HG03558 (cell line): ENCODE results near the gene MYO7B.

Source experiments
- ATAC-seq: cut with Tn5 transposase; IDR thresholded peaks from one replicate; pipeline ENCODE4 v1.9.1; 2021; ENCODE audit warnings: moderate number of reproducible peaks; ENCODE audit not compliant: unreplicated experiment; ENCODE audit errors: extremely low read depth

Gene MYO7B

GRCh38 chr2:127604986-127605385 lies 69.5 kb downstream of the MYO7B start:
- no peak for ATAC-seq

DNA sequence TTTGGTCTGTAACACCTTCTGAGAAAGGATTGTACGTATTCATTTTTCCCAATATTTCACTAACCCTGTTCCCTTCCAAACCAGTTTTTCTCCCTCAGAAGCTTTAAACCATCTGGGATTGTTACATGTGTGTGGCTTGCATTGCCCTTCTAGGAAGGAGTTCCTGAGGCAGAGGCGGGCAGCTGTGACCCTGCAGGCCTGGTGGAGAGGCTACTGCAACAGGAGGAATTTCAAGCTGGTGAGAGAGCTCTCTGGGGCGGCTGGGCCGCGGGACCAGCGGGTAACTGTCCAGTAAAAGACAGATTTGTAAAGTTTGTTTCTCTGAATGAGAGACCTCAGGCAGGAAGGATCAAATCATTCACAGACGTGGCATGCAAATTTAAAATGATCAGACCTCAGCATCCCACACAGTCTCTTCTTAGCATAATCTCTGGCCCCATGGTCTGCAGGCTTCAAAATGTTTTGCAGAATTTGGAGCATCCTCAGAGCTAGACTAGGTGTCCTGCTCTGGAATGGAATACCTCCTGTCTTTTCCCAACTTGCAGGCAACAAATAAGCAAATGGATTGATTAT lies 70.3 kb downstream of the MYO7B start:
- no peak for ATAC-seq

- no peak for ATAC-seq
Measured at GRCh38 chr2:127606625-127607398, 71.3 kb downstream of the MYO7B start.

DNA sequence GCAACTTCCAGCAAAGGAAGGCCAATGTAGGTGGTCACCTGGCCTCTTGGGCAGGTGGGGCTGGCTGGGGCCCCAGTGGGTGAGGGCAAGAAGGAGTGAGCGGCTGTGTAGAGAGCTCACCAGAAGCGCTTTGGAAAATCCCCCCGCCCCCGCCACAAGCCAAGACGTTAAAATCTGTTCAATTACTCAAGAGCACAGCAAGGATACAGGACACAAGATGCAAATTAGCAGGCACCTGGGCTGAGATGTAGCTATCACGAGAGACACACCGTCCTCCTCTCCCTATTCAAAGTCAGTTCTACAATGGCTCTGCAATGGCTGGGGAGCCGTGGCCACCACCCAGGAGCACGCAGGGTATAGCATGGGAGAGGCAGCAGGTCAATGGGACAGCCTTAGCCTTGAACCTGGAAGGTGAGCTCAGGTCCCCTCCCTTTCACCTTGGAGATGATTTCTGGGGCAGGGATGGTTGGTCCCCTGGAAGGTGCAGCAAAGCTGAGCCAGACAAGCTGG lies 72.0 kb downstream of the MYO7B start:
- ATAC-seq, result no peak

DNA sequence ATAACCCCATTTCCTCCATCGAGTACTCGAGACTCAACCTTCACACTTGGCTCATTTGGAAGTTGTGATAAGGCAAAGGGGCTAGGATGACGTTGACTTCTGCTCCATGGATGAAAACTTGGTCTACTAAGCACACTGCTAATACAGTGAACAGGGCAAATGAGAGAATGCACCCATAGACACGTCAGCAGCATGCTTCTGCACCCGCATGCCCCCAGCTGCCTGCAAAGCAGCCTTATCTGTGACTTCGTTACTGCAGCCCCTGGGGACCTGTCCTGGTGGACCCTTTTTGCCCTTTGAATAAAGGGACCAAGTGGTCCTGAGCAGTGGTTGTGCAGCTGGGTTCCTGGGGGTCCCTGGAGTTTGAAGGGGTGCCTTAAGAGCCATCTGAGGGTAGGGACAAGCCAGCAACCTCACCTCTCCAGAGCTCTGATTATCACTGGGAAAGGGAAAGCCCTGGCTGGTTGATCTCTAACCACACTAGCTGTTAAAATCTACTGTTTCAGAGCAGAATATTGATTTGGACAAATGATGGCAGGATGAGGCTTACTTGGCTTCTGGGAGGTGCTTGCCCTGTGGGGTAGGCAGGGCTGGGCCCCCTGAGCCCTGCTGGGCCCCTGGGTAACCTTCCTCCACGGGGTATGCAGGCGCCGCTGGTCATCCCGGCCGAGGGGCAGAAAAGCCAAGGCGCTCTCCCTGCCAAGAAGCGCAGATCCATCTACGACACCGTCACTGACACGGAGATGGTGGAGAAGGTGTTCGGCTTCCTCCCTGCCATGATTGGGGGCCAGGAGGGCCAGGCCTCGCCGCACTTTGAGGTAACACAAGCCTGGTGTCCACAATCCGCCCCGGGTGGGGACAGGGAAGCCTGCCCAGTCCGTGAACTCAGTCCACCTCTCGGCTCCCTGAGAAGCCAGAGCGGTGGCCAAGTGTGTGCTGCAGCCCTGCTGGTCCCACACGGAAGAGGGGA lies 72.9 kb downstream of the MYO7B start:
- ATAC-seq, result no peak

DNA sequence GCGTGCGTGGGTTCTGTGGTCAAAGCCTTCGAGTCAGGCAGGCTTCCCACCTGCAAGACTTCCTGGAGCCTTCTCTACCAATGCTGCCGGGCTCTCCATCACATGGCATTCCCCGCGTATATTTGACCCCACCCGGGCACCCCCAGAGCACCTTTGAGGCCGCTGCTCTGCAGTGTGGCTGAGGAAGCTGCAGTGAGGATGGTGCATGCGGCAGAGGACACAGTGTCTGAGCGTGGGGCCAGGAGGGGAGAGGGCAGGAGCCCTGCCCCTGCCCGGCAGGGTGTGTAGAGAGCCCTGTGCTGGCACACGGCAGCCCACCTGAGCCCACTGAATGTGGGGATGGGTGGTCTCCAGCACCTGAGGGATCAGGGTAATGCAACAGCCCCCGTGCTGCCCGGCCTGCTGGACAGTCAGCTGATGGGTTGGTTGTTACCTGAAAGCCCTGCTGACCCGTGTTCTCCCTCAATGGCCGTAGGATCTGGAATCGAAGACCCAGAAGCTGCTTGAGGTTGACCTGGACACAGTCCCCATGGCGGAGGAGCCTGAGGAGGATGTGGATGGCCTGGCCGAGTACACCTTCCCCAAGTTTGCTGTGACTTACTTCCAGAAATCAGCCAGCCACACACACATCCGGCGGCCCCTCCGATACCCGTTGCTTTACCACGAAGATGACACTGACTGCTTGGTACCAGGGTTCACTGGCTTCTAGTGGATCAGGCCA lies 73.7 kb downstream of the MYO7B start:
- ATAC-seq, result no peak

- no peak for ATAC-seq
Measured at GRCh38 chr2:127609818-127610217, 74.3 kb downstream of the MYO7B start.

DNA sequence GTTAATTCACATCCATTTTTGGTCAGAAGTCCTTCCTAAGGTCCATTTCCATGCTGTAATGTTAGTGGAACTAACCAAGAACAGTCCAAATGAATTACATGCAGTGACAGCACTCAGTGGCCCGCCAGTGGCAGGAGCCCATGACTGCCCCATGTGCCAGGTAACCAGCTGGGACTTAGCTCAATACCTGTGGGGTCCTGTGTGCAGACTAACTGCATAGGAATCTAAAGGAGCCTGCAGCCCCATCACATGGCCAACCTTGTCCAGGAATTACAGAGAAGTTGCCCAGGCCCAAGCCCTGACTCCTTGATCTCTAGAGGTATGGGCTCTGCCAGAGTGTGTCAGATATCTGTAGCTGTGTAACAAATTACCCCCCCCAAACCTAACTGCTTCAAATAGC lies 75.1 kb downstream of the MYO7B start:
- ATAC-seq, result no peak

GRCh38 chr2:127611076-127611925 lies 75.8 kb downstream of the MYO7B start:
- no peak for ATAC-seq

DNA sequence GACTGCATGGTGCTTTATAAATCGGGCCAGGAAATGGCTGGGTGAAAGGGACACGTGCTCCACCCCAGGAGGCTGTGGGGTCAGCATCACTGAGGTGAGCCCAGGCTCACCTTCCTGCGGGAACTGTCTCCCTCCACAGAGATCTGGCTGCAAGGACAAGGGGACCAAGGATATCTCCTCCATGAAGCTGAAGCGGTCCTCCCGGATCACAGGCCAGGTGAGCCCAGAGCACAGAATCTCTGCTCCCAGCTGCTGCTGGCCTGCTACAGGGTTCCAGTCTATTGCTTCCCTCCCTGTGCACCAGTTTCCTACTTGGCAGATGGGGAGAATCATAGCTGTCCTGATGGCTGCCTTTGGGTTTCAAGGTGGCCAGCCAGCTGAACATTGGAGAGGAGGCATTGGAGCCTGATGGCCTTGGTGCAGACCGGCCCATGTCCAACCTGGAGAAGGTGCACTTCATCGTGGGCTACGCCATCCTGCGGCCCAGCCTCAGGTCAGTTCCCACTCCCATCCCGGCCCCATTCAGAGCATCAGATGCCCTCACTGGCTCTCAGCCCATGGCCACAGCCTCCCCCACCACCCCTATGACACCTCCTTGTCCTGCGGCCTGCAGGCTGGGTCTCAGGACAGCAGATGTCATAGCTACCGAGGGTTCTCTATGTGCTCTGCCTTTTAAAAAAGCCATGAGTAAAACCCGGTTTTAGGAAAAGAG lies 76.8 kb downstream of the MYO7B start:
- no peak for ATAC-seq

DNA sequence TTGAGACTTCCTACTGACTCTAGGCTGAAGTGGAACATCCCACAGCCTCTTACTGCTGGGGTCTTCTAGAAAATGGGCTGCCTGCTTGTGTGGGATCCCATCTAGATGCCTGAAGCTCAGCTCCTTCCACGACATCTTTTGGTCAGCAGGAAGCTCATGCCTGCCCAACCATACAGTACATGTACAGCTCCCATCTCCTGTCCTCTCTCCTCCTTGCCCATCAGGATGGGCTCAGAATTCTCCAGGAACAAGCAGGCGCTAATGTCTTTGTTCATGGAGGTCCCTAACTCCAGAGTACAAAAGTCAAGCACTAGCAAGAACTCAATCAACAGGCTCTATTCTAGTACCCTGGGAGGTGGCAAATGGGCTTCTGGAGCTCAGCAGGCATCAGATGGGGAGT lies 78.8 kb downstream of the MYO7B start:
- no peak for ATAC-seq

GRCh38 chr2:127614731-127615130 lies 79.2 kb downstream of the MYO7B start:
- no peak for ATAC-seq

DNA sequence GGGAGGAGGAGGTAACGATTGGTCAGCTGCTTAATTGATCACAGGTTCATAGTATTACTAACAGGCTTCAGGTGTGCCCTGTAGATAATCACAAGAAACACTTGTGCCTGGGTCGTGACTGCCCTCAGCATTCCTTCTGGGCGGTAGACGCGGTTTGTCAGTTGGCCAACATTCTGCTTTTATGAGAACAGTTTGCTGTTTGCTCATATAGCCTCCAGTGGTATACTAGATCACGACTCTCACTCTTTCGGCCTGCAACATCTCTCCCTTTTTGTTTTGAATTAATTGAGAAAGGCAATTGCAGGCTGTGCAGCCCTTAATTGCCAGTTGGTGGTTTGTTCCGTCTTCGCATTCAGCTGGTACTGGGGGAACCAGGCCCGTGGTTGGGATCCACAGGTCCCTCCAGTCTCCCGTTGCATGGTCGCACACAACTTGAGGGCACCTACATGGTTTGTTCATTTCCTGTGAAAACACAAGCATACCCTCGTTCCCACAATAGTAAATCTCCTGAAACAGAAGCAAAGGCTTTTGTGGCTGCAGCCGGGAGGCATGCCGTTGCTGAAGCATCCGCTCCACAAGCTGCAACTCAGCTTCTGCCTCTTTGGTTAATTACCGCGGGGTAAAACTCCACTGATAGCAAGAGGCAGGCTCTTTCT lies 80.2 kb downstream of the MYO7B start:
- no peak for ATAC-seq

DNA sequence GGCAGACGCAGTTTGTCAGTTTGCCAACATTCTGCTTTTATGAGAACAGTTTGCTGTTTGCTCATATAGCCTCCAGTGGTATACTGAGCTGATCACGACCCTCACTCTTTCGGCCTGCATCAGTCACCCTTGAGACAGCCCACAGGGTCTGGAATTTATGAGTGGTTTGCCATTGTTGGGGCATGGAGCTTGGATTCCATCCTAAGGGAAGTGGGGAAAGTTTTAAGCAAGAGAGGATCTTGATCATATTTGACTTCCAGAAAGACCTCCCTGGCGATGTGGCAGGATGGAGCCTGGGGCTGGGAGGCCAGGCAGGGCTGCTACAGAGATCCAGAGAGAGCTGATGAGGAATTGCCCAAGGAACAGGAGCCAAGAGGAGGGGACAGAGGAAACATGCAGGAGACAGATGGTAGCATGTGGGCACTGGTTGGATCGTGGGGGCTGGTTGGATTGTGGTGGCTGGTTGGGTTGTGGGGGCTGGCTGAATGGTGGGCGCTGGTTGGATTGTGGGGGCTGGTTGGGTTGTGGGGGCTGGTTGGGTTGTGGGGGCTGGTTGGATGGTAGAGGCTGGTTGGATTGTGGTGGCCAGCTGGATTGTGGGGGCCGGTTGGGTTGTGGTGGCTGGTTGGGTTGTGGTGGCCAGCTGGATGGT lies 83.2 kb downstream of the MYO7B start:
- ATAC-seq, result no peak

GRCh38 chr2:127619203-127619590 lies 83.7 kb downstream of the MYO7B start:
- ATAC-seq, result no peak

DNA sequence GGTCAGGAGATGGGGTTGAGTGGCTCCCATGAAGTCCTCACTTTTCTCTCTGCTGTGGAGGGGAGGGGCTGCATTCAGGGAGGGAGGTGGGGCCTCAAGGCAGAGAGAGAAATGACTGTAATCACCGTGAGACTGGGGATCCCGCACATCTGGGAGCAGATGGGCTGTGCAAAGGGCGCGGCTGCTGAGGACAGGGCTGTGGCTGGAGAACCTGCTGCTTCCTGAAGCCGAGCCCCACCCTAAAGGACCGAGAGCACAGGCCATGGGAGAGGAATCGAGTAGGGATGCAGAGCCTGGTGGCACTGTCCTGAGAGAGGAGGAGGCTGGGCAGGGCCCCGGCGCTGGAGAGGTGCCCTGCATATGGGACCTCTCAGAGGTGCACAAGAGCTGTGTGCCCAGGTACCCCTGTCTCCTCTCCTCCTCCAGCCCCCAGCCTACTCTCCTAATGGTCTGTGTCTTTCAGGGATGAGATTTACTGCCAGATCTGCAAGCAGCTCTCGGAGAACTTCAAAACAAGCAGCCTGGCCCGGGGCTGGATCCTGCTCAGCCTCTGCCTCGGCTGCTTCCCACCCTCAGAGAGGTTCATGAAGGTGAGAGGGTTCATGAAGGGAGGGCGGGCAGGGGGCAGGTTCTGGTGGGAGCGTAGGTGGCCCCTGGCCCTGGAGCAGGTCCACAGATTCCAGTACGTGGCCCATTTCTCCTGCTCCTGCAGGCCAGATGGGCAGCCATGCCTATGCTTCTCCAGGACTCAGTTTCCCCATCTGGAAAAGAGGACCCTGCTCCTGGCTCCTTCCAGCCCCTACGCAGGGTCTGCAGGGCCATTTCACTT lies 84.6 kb downstream of the MYO7B start:
- ATAC-seq, result no peak

- no peak for ATAC-seq
Measured at GRCh38 chr2:127620866-127621265, 85.4 kb downstream of the MYO7B start.
